Embryonic facial prominence (tissue), 1 donor: ENCODE data around the gene SLC1A1.
"Not testable (repeated sequence)": the region's sequence is repeated elsewhere in the genome, so short reads cannot be mapped to it uniquely, and the experiment has no call there.

Source experiments
- DNase-seq: peaks from one replicate; pipeline ENCODE4 v3.0.0-alpha.2; 2016; ENCODE audit errors: extremely low spot score

The SLC1A1 gene

DNA sequence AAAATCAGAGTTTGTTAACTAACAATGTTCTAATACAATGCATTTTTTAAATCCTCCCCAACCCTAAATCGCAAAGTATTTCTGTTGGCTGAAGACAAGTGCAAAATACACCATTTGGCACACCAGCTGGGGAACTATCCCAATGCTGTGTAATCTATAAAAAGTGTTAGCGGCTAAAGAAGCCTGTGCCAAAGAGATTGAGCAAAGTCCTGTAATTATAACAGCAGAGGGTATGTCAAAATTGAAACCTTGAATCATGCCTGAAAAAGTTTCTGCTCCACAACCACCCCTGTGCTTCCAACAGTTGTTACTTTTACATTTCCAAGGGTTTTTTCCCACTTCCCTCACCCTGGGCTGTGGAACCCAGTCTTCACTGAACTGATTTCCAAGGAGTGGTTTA, 88.7 kb downstream of the SLC1A1 start:
- DNase-seq = no peak

DNA sequence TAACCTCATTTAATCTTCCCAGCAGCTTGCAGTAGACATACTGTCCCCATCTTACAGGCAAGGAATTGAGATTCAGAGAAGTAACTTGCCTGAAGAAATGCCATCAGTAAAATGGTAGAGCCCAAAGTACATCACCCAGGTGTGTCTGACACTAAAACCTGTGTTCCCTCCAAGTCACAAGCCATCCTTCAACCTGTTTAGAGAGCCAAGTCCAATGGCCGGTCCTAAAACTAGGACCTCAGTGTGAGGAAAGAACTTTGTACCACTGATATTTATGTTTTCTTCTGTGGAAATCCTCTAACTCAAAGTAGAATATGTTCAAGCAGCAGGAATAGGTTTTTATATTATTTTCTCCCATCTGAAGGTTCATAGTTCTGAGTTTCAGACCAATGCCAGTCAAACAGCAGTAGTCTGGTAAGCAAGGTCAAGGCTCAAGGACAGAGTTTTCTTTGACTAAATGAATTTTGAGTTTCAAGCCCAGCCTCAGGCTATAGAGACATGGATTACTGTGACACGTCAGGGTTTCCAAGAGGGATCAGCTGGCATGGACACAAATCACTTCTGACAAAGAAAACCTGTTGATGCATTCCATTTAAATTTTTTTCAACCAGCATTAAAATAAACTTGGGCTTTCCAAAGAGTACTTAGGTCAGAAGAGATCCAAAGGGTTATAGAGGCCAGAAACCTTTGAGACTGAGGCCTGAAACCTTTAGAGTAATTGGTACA, 90.9 kb downstream of the SLC1A1 start:
- no peak for DNase-seq

DNA sequence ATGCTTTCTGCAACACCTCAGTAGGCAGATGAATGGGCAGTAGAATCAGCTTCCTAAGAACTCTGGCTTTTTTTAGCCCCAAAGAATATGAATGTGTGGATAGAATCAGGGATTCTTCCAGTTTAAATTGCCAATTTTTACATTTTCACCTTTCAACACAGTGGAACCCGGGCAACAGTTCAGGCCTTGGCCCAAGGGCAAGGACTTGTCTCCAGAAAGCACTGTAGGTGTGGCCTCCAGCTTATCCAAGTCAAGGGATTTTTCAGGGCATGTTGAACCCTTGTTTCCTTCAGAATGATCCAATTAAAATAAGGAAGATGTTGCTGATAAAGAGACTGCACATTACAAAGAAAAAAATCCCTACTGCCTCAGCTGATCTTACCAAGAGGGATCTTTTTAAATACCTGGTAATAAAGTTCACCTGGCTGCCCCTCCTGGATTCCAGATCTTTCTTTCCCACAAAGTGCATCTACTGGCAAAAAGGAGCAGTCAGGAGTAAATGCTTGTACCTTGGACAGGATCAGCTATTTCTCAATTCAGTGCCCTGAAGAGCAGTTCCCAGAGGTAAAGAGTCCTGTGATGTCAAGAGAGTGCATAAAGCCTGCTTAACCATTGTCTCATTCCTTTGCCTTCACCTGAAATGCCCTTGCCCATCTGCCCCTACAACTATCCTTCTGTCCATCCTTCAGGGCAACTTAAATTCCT, 91.7 kb downstream of the SLC1A1 start:
- DNase-seq = no peak

DNA sequence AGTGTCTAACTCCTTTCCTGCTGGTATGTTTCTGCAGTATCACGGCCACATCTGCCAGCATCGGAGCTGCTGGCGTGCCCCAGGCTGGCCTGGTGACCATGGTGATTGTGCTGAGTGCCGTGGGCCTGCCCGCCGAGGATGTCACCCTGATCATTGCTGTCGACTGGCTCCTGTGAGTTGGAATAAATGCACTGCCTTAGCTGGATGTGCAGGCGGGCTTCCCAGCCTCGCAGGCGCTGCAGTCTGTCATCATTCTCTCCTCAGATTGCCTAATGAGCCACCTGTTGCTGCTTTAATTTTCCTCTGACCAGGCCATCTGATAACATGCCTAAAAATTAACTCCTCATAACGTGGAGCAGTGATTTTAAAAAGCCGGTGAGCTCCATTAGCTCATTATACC, 92.7 kb downstream of the SLC1A1 start:
- no peak for DNase-seq

DNA sequence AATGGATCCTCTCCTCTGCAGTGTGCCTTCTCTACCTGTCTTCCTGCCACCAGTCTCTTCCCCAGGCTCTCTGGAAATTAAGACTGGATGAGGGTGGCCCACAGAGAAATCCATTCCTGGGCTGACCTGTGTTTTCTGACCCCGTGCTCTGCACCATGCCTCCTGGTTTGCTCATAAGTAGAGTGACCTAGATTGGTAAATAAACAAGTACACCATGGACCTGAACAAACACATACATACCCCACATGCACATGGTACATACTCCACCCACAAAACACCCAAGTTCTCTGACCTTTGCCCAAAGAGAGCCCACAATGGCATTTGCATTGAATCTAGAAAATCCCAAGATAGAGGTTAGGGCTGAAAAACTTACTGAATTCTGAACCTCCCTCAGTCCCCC, 94.4 kb downstream of the SLC1A1 start:
- no peak for DNase-seq

DNA sequence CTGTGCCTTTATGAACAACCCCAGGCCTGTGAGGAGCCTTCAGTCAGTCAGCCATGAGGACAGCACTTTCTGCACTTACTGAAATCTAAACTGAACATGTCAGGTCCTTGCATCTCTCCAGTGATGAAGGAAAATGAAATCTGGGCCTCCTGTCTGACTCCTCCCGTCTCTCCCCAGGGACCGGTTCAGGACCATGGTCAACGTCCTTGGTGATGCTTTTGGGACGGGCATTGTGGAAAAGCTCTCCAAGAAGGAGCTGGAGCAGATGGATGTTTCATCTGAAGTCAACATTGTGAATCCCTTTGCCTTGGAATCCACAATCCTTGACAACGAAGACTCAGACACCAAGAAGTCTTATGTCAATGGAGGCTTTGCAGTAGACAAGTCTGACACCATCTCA, 94.9 kb downstream of the SLC1A1 start:
- DNase-seq = no peak

DNA sequence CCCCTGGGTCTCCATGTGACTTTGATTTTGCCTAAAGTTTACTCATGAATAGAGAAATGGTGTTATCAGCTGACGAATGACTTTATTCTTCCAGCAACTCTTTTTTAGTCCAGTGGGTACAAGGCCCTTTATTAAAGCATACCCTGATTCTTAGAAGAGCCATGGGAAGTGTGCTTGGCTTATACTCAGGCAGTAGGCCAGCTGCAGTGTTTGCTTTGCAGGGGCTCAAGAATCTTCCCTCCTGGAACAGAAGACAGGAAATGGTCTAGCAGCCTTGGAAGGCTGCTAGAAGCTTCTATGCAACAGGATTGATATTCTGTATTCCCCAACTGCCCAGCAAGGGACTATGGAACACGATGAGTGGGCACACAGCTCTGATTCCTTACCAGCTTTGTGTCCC, 98.5 kb downstream of the SLC1A1 start:
- no peak for DNase-seq

DNA sequence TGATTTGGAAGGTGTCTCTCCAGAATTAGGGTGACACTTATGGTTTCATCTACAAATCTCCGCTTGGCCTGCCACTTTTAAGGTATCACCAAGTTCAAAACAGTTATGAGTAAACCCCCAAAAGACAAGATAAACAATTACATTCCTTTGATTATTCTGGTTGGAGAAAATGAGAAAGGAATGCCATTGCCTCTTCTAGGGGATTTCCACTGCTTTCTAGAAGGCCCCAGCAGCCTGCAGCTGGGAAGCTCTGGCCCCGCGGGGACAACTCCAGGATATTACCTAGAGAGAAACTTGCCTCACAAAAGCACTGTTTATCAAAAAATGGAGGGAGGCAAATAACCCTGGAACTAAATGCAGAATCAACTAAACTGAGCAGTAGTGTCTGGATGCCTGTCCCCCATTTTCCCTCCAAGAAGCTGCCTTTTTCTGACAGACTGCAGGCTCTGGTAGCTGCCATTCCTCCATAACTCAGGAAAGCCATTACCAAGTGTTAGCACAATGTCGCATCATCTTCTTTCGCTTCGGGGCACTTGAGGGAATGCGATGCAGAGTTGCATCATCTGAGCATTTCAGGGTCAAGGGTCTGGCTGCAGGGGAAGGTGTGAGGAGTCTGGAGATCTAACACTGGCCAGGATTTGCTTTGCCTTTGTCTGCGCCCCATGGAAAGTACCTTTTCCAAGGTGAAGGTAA, 100.3 kb downstream of the SLC1A1 start:
- no peak for DNase-seq

DNA sequence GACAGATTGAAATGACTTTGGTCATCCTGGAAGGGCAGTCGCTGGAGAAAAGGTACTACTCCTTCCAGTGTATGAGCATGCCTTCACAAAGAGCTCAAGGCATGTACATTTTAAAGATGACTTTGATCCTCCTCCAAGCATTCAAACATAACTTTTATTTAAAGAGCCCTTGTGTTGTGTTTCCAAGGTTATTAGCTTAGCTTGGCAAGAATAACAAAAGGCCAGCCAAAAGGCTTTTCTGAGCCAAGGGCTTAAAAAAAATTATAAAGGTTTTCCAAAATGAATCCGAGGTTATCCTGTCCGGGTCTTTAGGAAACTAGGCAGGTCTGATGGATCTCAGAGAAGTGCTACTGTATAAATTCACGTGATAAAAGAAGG, 100.8 kb downstream of the SLC1A1 start:
- DNase-seq = no peak

DNA sequence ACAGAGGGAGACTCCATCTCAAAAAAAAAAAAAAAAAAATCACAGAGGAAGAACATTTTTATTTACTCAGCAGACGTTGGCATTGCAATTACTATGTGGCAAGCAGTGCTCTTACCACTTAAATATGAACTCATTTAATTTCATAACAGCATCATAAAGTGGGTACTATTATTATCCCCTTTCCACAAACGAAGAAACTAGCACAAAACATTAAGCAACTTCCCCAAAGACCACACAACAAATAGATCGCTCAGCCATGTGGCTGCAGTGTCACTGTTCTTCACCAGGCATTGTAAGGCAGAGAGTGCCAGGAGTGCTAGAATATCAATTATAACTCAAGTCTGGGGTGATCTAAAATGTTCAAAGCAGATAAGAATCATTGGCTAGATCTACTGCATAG, 102.0 kb downstream of the SLC1A1 start:
- DNase-seq = no peak

DNA sequence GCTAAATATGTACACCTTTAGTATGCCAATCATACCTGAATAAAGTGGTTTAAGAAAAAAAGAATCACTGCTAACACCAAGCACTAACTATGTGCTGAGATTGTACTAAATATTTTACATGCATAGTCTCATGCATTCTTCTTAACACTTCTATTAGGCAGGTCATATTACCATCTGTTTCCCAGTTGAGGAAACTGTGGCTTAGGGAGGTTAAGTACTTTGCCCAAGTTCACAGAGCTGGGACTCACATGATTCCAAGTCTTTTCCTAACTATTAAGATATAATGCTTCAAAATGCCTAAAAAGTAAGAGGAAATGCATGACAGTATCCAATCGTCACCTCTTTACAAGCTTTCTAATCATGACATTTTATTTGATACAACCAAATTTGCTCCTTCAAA, 102.6 kb downstream of the SLC1A1 start:
- no peak for DNase-seq

DNA sequence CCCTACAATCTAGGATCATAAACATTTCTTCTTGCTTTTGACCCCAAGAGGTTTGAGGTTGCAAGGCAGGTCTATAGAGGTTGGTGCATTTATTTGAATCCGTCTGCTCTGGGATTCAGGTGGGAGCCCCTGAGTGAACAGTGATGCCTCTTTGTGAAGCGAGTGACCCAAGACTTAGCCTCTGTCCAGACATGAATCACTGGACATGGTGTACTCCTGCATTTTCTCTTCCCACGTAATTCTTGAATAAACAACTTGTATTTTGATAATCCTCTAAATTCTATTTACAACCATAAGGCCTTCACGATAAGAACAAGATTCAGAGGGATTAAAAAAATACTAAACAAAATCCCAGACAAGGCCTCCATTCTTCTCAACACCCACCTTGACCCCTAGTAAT, 104.3 kb downstream of the SLC1A1 start:
- no peak for DNase-seq

DNA sequence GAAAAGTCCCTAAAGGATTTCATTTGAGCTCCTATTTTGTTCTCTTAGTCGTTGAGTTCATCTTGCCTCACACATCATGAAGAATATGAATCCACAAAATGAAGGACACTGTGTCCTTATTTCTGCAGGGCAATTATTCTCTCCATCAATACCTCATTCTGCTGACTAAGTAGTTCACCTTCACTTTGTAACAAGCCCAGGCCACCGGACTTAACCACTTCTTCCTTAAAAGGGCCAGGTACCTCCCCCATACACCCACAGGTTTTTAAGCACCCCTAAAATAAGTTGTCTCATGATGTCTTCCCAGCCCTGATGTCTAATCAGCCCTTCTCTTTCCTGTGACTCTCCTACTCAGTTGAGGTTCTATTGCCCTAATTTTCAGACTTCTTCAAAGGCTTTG, 104.7 kb downstream of the SLC1A1 start:
- DNase-seq = no peak

DNA sequence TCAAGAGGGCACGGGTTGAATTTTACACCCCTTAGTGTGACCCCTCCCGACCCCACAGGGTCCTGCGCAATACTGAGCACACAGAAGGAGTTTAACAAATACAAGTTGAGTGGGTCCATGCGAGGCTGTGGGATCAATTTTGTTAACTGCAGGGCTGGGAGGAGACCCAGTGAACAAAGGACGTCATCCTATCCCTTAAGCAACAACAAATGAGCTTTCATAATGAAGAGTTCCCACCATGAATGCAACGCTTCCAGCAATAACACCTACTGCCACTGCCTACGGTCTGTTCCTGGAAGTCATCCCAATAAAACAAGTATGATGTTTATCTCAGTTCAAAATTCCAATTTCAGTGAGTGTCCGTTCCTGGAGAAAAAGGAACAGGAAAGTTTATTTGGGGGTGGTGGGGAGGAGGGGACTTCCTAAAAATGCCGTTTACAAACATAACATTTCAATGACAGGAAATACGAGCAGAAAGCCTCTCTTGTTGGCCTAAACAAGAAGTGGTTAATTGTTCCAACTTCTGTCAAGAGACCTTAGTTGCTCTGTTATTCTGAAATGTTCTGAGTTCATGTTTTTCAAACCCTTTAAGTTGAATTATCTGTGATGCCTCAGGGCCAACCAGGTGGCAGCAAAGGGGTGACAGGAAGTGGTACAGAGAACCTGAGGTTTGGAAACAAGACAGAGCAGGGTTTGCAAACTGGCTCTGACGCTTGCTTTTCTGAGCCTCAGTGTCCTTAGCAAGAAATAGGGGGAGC, 106.1 kb downstream of the SLC1A1 start:
- no peak for DNase-seq

DNA sequence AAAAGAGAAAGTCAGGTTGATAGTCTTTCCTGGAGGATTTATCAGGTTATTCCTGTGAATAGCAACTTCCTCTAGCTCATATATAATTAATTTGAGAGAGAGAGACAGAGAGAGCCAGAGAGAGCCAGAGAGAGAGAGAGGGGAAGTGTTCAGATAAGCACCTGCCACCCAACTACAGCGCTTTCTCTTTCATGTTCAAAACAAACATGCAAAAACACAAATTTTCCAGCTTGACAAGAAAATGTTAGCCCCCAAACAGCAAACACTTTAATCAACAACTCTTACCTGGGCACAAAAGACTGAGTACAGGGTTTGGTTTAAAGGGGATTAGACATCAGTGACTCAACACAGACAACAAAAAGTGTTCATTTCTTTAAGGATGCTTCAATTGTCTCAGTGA, 110.1 kb downstream of the SLC1A1 start:
- DNase-seq = no peak

DNA sequence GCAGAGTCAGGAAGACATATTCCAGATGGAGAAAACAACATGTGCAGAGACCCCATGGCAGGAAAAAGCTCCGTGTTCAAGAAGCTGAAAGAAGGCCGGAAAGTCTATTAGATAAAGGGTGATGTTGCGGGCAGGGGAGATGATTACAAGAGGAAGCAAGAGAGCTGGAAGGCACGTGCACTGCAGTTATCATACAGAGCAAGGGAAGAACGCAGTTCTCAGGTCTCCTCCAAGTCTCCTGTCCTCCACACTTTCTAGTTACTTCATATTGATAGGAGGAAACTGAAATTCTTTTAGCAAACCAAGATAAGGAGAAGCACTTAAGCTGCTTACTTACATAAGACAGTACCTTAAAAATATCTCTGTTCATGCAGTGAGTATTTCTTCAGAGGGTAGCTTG, 113.6 kb downstream of the SLC1A1 start:
- no peak for DNase-seq

DNA sequence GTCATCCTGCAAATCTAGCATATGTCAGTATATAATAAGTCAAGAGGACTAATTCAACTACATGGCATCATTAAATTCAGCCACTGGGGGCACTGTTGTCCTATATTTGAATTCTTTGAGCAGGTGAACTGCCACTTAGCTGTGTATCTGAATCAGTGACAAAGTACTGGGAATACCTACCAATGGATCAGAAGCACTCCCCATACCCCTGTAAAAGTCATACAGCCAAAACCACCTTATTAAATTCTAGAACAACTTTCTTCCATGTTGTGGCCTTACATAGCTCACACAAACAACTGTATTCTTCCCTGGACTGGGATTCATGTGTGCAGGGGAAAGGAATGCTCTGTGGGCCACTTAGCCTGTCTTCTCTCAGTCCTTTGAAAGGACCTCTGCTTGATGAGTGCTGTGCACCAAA, 114.4 kb downstream of the SLC1A1 start:
- no peak for DNase-seq

DNA sequence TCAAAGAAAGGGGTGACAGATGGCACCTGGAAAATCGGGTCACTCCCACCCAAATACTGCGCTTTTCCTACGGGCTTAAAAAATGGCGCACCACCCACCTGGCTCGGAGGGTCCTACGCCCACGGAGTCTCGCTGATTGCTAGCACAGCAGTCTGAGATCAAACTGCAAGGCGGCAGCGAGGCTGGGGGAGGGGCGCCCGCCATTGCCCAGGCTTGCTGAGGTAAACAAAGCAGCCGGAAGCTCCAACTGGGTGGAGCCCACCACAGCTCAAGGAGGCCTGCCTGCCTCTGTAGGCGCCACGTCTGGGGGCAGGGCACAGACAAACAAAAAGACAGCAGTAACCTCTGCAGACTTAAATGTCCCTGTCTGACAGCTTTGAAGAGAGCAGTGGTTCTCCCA, 115.8 kb downstream of the SLC1A1 start:
- DNase-seq = not testable (repeated sequence)

DNA sequence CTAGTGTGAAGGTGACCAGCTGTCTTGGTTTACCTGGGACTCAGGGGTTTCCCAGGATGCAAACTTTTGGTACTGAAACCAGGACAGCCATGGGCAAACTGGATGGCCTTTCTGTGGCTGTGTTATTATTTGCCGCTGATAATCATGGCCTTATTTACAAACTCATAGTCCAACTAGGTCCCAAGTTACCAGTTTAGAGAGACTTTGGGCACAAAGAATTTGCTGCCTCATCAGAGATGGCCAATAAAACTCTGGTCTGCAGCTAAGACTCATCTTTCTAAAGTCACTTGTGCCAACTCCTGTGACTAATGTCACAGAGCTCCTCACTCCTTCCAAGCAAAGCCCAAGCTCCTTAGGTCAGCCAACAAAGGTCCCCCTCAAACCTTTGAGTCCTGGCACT, 124.4 kb downstream of the SLC1A1 start:
- DNase-seq = no peak

DNA sequence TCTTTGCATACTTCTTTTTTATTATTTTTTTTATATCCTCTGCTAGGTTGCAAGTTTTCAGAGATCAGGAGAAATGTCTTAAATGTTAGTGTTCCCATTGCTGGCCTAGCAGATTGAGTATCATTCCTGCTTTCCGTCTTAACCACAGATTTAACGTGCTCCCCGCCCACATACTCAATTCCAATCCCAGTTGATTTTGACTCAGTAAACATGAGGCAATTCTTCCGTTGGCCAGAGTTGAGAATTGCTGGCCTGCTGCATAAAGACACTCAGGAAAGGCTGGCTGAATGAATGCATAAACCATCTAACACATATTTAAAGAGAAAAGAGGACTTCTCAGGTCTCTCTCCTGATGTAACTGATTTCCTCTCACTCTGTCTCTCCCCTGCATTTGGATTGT, 125.0 kb downstream of the SLC1A1 start:
- DNase-seq = no peak

DNA sequence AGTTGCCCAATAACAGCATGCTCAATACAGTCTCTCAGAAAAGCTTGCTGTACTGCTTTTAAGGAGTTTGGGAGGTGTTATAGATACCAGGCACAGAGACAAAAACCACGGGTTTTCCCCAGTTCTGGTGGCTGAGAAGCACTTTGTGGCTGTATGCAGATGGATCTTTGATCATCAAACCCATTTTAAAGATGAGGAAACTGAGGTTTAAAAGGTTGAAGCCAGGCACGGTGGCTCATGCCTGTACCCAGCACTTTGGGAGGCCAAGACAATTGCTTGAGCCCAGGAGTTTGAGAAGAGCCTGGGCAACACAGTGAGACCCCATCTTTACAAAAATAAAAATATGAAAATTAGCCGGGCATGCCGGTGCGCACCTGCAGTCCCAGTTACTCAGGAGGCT, 125.5 kb downstream of the SLC1A1 start:
- no peak for DNase-seq

DNA sequence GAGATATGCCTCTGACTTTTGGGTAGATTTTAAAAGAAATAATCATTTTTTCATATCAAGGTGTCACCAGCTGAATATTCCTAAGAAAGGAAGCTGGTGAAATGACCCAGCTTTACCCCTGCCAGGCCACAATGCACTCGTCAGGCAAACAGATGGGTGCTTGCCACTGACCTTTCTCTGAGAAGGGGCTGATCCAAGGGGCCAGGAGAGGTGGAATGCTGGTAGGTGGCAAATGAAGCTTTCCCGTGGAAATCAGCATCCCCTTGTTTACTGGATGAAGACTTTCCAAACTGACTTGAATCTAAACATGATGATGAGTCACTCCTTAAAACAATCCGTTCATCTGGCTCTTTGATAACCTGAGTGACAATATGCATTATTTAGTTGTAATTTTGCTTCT, 127.5 kb downstream of the SLC1A1 start:
- DNase-seq = no peak
